SU-DHL-6 (cell line): ENCODE results near the gene IFNB1.

Experiments used
- H2AFZ ChIP-seq: fragments of 200-600 bp; sonication (generic); 2 replicates; pipeline ENCODE4 v1.6.1; 2014; ENCODE audit warnings: low read depth, mild to moderate bottlenecking, moderate library complexity, mixed read lengths, antibody characterized with exemption, low read length; ENCODE audit not compliant: severe bottlenecking
- H3F3A ChIP-seq: fragments of 200-600 bp; shearing (Covaris generic); 2 replicates; pipeline ENCODE4 v1.6.0; 2016; ENCODE audit warnings: antibody characterized with exemption, mild to moderate bottlenecking; ENCODE audit not compliant: insufficient read depth
- H3K27ac ChIP-seq: fragments of 200-600 bp; sonication (generic); 2 replicates; pipeline ENCODE4 v1.5.1; 2016; ENCODE audit warnings: low read depth, mild to moderate bottlenecking, low read length, moderate library complexity, mixed read lengths
- H3K27me3 ChIP-seq: fragments of 200-600 bp; sonication (generic), shearing (Covaris generic); 2 replicates; pipeline ENCODE4 v1.6.0; 2014; ENCODE audit warnings: mild to moderate bottlenecking, low read length
- H3K36me3 ChIP-seq: fragments of 200-600 bp; sonication (generic); 2 replicates; pipeline ENCODE4 v1.6.1; 2014; ENCODE audit warnings: mild to moderate bottlenecking, low read length, mixed read lengths
- H3K4me2 ChIP-seq: fragments of 300-600, 200-600 bp; shearing (Covaris generic), sonication (generic); 2 replicates; pipeline ENCODE4 v1.6.0; 2014; ENCODE audit warnings: low read length, low read depth, mild to moderate bottlenecking; ENCODE audit not compliant: poor library complexity, severe bottlenecking
- H3K4me3 ChIP-seq: fragments of 200-600 bp; sonication (generic); 2 replicates; pipeline ENCODE4 v1.5.1; 2014; ENCODE audit warnings: antibody characterized with exemption, low read length, mild to moderate bottlenecking, mixed read lengths; ENCODE audit not compliant: insufficient read depth, poor library complexity, severe bottlenecking
- H3K79me2 ChIP-seq: fragments of 200-600 bp; sonication (generic); 2 replicates; pipeline ENCODE4 v1.6.1; 2014; ENCODE audit warnings: mild to moderate bottlenecking, low read length, moderate library complexity; ENCODE audit not compliant: insufficient read depth
- H3K9ac ChIP-seq: fragments of 200-600 bp; sonication (generic); 2 replicates; pipeline ENCODE4 v1.7.0; 2014; ENCODE audit warnings: mild to moderate bottlenecking, low read length
- H3K9me2 ChIP-seq: fragments of 200-600 bp; sonication (generic); replicated peaks from 2 replicates; pipeline ENCODE4 v1.6.1; 2014; ENCODE audit warnings: low read length; ENCODE audit not compliant: insufficient read depth
- H3K9me3 ChIP-seq: fragments of 200-600 bp; sonication (generic); 2 replicates; pipeline ENCODE4 v1.6.1; 2014; ENCODE audit warnings: low read length, mixed read lengths; ENCODE audit not compliant: insufficient read depth
- H4K20me1 ChIP-seq: fragments of 200-600 bp; sonication (generic); 2 replicates; pipeline ENCODE4 v1.6.1; 2014; ENCODE audit warnings: low read depth, mild to moderate bottlenecking, antibody characterized with exemption, low read length, moderate library complexity, mixed read lengths
- EZH2phosphoT487 ChIP-seq: fragments of 200-600 bp; sonication (generic), shearing (Covaris generic); conservative IDR thresholded peaks from 2 replicates; pipeline ENCODE4 v1.6.1; 2018; ENCODE audit warnings: mild to moderate bottlenecking, antibody characterized with exemption, low read length, moderate library complexity, mixed read lengths
- TF ChIP-seq, protein P1 (sequence below): fragments of 200-600 bp; sonication (generic); IDR thresholded peaks from one replicate; pipeline ENCODE4 v1.5.1; 2017; ENCODE audit warnings: antibody characterized with exemption, mild to moderate bottlenecking, low read length, moderate library complexity; ENCODE audit not compliant: insufficient read depth, poor library complexity, severe bottlenecking

Gene IFNB1

GRCh38 chr9:21081999-21082398, 4.3 kb upstream of the IFNB1 start:
- no peaks in the 10 kb centered on the region for H3K79me2 ChIP-seq
- no peak overlapping the region for H2AFZ ChIP-seq
- H3K27me3 ChIP-seq, result no peaks in the 10 kb centered on the region
- no peaks in the 10 kb centered on the region for H4K20me1 ChIP-seq
- H3K27ac ChIP-seq, result no peak overlapping the region
- H3K9ac ChIP-seq, result no peak overlapping the region
- H3F3A ChIP-seq, result no peaks in the 10 kb centered on the region
- H3K4me3 ChIP-seq, result no peak overlapping the region
- no peaks in the 10 kb centered on the region for H3K9me3 ChIP-seq
- 0 out of 2 replicates have a peak, but pooled peaks cover 2% of the 10 kb centered on the region for H3K36me3 ChIP-seq
- H3K4me2 ChIP-seq, result no peak overlapping the region
- no peaks in the 10 kb centered on the region for H3K9me2 ChIP-seq
- no peak for TF ChIP-seq EZH2phosphoT487
- TF ChIP-seq, protein P1, sequence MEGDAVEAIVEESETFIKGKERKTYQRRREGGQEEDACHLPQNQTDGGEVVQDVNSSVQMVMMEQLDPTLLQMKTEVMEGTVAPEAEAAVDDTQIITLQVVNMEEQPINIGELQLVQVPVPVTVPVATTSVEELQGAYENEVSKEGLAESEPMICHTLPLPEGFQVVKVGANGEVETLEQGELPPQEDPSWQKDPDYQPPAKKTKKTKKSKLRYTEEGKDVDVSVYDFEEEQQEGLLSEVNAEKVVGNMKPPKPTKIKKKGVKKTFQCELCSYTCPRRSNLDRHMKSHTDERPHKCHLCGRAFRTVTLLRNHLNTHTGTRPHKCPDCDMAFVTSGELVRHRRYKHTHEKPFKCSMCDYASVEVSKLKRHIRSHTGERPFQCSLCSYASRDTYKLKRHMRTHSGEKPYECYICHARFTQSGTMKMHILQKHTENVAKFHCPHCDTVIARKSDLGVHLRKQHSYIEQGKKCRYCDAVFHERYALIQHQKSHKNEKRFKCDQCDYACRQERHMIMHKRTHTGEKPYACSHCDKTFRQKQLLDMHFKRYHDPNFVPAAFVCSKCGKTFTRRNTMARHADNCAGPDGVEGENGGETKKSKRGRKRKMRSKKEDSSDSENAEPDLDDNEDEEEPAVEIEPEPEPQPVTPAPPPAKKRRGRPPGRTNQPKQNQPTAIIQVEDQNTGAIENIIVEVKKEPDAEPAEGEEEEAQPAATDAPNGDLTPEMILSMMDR, result no peak

GRCh38 chr9:21081451-21081850, 3.7 kb upstream of the IFNB1 start:
- H3K79me2 ChIP-seq, result no peaks in the 10 kb centered on the region
- no peak overlapping the region for H3K27ac ChIP-seq
- H2AFZ ChIP-seq, result no peak overlapping the region
- H3K4me2 ChIP-seq, result no peak overlapping the region
- no peaks in the 10 kb centered on the region for H3K9me3 ChIP-seq
- H3K4me3 ChIP-seq, result no peak overlapping the region
- no peaks in the 10 kb centered on the region for H4K20me1 ChIP-seq
- 0 out of 2 replicates have a peak, but pooled peaks cover 2% of the 10 kb centered on the region for H3K36me3 ChIP-seq
- no peaks in the 10 kb centered on the region for H3K9me2 ChIP-seq
- H3F3A ChIP-seq, result no peaks in the 10 kb centered on the region
- TF ChIP-seq, protein P1, result no peak
- TF ChIP-seq EZH2phosphoT487, result no peak
- no peak overlapping the region for H3K9ac ChIP-seq
- H3K27me3 ChIP-seq, result no peaks in the 10 kb centered on the region

DNA sequence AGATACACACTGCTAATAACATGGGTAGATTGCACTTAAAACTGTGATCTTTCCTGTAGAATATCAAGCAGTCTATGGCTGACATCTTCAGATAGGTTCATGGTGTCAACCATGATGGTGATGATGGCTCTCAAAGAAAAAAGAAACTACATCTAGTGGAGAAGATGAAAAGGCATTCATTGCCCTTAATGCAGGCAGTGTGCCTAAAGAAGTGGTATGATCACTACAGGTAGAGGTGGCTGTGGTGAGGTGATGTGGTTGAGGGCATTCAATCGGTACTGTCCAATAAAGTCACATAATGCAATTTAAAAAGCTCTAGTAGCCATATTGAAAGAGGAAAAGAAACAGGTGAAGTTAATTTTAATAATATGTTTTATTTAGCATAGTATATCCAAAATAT, 3.1 kb upstream of the IFNB1 start:
- no peaks in the 10 kb centered on the region for H4K20me1 ChIP-seq
- no peaks in the 10 kb centered on the region for H3K79me2 ChIP-seq
- H3K9me2 ChIP-seq, result no peaks in the 10 kb centered on the region
- TF ChIP-seq, protein P1, result no peak
- no peak for TF ChIP-seq EZH2phosphoT487
- no peaks in the 10 kb centered on the region for H3K9me3 ChIP-seq
- no peaks in the 10 kb centered on the region for H3F3A ChIP-seq
- no peak overlapping the region for H3K4me2 ChIP-seq
- 0 out of 2 replicates have a peak, but pooled peaks cover 2% of the 10 kb centered on the region for H3K36me3 ChIP-seq
- no peak overlapping the region for H3K27ac ChIP-seq
- H2AFZ ChIP-seq, result no peak overlapping the region
- no peak overlapping the region for H3K4me3 ChIP-seq
- H3K9ac ChIP-seq, result no peak overlapping the region
- no peaks in the 10 kb centered on the region for H3K27me3 ChIP-seq

GRCh38 chr9:21078702-21079101, 960 bp upstream of the IFNB1 start:
- Histone ChIP-seq H3K9me3 (no peaks in the 10 kb centered on the region), H3K9ac (no peak overlapping the region), H3F3A (no peaks in the 10 kb centered on the region), H3K4me2 (no peak overlapping the region), H3K27me3 (no peaks in the 10 kb centered on the region), H3K4me3 (no peak overlapping the region), H3K36me3 (0 out of 2 replicates have a peak, but pooled peaks cover 2% of the 10 kb centered on the region), H3K79me2 (no peaks in the 10 kb centered on the region), H4K20me1 (no peaks in the 10 kb centered on the region), H3K9me2 (no peaks in the 10 kb centered on the region), H3K27ac (no peak overlapping the region), H2AFZ (peak overlapping the region; percentile 85)
- TF ChIP-seq, protein P1, result peak; percentile 51
- TF ChIP-seq EZH2phosphoT487, result no peak
